Astrocyte (in vitro differentiated cells and primary cell): ENCODE results near the gene ACTN1. TPM values are rescaled to one million over a fixed set of nuclear protein-coding genes. Genes with fewer than 3 reads are reported as not detected.

Experiments used
- DNase-seq: peaks from one replicate; pipeline ENCODE4 v3.0.0-alpha.2; 2010; ENCODE audit warnings: low read depth
- FAIRE-seq: peaks from 2 replicates; lab custom pipeline; 2011; peaks lifted over from hg19 to GRCh38; lab: Jason Lieb, UNC
- H2AFZ ChIP-seq: 2 replicates; pipeline ENCODE4 v1.6.0; 2012; ENCODE audit warnings: low read depth, low read length, inconsistent platforms
- H3K27ac ChIP-seq: 2 replicates; pipeline ENCODE4 v1.5.1; 2011; ENCODE audit warnings: low read depth, low read length, inconsistent platforms
- H3K27me3 ChIP-seq: 2 replicates; pipeline ENCODE4 v1.6.0; 2011; ENCODE audit warnings: low read length, inconsistent platforms; ENCODE audit not compliant: insufficient read depth
- H3K36me3 ChIP-seq: 2 replicates; pipeline ENCODE4 v1.5.1; 2011; ENCODE audit warnings: low read length, inconsistent platforms; ENCODE audit not compliant: insufficient read depth
- H3K4me1 ChIP-seq: 2 replicates; pipeline ENCODE4 v1.5.1; 2011; ENCODE audit warnings: low read length, inconsistent platforms; ENCODE audit not compliant: insufficient read depth
- H3K4me2 ChIP-seq: 2 replicates; pipeline ENCODE4 v1.6.0; 2012; ENCODE audit warnings: low read length, inconsistent platforms
- H3K4me3 ChIP-seq: 2 replicates; pipeline ENCODE4 v1.5.1; 2011; ENCODE audit warnings: low read depth, mild to moderate bottlenecking, low read length, inconsistent platforms; ENCODE audit not compliant: insufficient read depth
- H3K79me2 ChIP-seq: 2 replicates; pipeline ENCODE4 v1.6.0; 2012; ENCODE audit warnings: mild to moderate bottlenecking, low read length, inconsistent platforms; ENCODE audit not compliant: insufficient read depth
- H3K9ac ChIP-seq: 2 replicates; pipeline ENCODE4 v1.6.0; 2012; ENCODE audit warnings: mild to moderate bottlenecking, low read length, inconsistent platforms
- H3K9me3 ChIP-seq: 2 replicates; pipeline ENCODE4 v1.5.1; 2012; ENCODE audit warnings: low read depth, mild to moderate bottlenecking, low read length, inconsistent platforms; ENCODE audit not compliant: insufficient read depth
- H4K20me1 ChIP-seq: 2 replicates; pipeline ENCODE4 v1.6.0; 2012; ENCODE audit warnings: low read length, inconsistent platforms; ENCODE audit not compliant: insufficient read depth
- H3K27ac Mint-ChIP-seq: one replicate; pipeline ENCODE4 v1.8.0; 2021; ENCODE audit warnings: mild to moderate bottlenecking, mixed read lengths; ENCODE audit not compliant: unreplicated experiment
- H3K27me3 Mint-ChIP-seq: one replicate; pipeline ENCODE4 v1.8.0; 2021; ENCODE audit warnings: low read depth, mixed read lengths; ENCODE audit not compliant: unreplicated experiment
- H3K36me3 Mint-ChIP-seq: one replicate; pipeline ENCODE4 v1.8.0; 2021; ENCODE audit warnings: low read depth, mixed read lengths; ENCODE audit not compliant: unreplicated experiment
- H3K4me1 Mint-ChIP-seq: one replicate; pipeline ENCODE4 v1.8.0; 2021; ENCODE audit warnings: low read depth, mixed read lengths; ENCODE audit not compliant: unreplicated experiment
- H3K4me3 Mint-ChIP-seq: one replicate; pipeline ENCODE4 v1.8.0; 2021; ENCODE audit warnings: mild to moderate bottlenecking, moderate library complexity, mixed read lengths; ENCODE audit not compliant: unreplicated experiment
- H3K9me3 Mint-ChIP-seq: one replicate; pipeline ENCODE4 v1.8.0; 2021; ENCODE audit warnings: mild to moderate bottlenecking, mixed read lengths; ENCODE audit not compliant: unreplicated experiment
- CTCF ChIP-seq: IDR thresholded peaks from 2 replicates; pipeline ENCODE4 v1.5.1; 2011; ENCODE audit warnings: low read depth, mild to moderate bottlenecking, inconsistent platforms, low read length, moderate library complexity; ENCODE audit not compliant: insufficient read depth
- EZH2 ChIP-seq: IDR thresholded peaks from 2 replicates; pipeline ENCODE4 v1.6.1; 2012; ENCODE audit warnings: mild to moderate bottlenecking, low read length, inconsistent platforms; ENCODE audit not compliant: insufficient read depth
- total RNA-seq: library from RNA; stranded (reverse); gene quantifications from 2 replicates; pipeline ENCODE4 v1.2.1, GENCODE V29; 2021

ACTN1 gene
- total RNA-seq, 1 donor from 2014 or later, result 1,163 TPM

- peak overlapping the region; percentile 64 for H3K27ac ChIP-seq
- no peak overlapping the region for H2AFZ ChIP-seq
- no peaks in the 10 kb centered on the region for H3K9me3 Mint-ChIP-seq
- no peaks in the 10 kb centered on the region for H3K9me3 ChIP-seq
- H3K4me1 ChIP-seq, result peaks cover 90% of the 10 kb centered on the region
- H3K9ac ChIP-seq, result peak overlapping the region; percentile 55
- peaks cover 95% of the 10 kb centered on the region for H4K20me1 ChIP-seq
- TF ChIP-seq EZH2 (no peak), CTCF (no peak)
- H3K27me3 ChIP-seq, result no peaks in the 10 kb centered on the region
- peaks cover 91% of the 10 kb centered on the region for H3K4me1 Mint-ChIP-seq
- H3K36me3 Mint-ChIP-seq, result peaks cover 29% of the 10 kb centered on the region
- peak overlapping the region; percentile 67 for H3K4me2 ChIP-seq
- H3K27me3 Mint-ChIP-seq, result no peaks in the 10 kb centered on the region
- H3K4me3 Mint-ChIP-seq, result peak overlapping the region; percentile 30
- no peak for FAIRE-seq
- H3K27ac Mint-ChIP-seq, result peak overlapping the region; percentile 26
- no peak overlapping the region for H3K4me3 ChIP-seq
- peaks cover 99% of the 10 kb centered on the region for H3K79me2 ChIP-seq
- DNase-seq, result no peak
- peaks cover 7% of the 10 kb centered on the region for H3K36me3 ChIP-seq
Measured at GRCh38 chr14:68948686-68949600, 30.2 kb downstream of the ACTN1 start.

GRCh38 chr14:68947802-68948201, 31.3 kb downstream of the ACTN1 start:
- Histone ChIP-seq H3K27me3 (no peaks in the 10 kb centered on the region), H2AFZ (no peak overlapping the region), H4K20me1 (peaks cover 97% of the 10 kb centered on the region), H3K79me2 (peaks cover 100% of the 10 kb centered on the region), H3K4me1 (peaks cover 94% of the 10 kb centered on the region), H3K27ac (peak overlapping the region; percentile 30), H3K4me3 (no peak overlapping the region), H3K9me3 (no peaks in the 10 kb centered on the region), H3K9ac (peak overlapping the region; percentile 29), H3K36me3 (peaks cover 10% of the 10 kb centered on the region), H3K4me2 (peak overlapping the region; percentile 67)
- H3K4me3 Mint-ChIP-seq, result peak overlapping the region; percentile 50
- peaks cover 34% of the 10 kb centered on the region for H3K36me3 Mint-ChIP-seq
- FAIRE-seq, result peak; percentile 20
- no peak for DNase-seq
- peaks cover 95% of the 10 kb centered on the region for H3K4me1 Mint-ChIP-seq
- H3K27ac Mint-ChIP-seq, result peak overlapping the region; percentile 87
- H3K9me3 Mint-ChIP-seq, result no peaks in the 10 kb centered on the region
- TF ChIP-seq CTCF, result no peak
- no peak for TF ChIP-seq EZH2
- no peaks in the 10 kb centered on the region for H3K27me3 Mint-ChIP-seq

- no peak overlapping the region for H2AFZ ChIP-seq
- H3K27ac Mint-ChIP-seq, result peak overlapping the region; percentile 87
- peaks cover 100% of the 10 kb centered on the region for H3K79me2 ChIP-seq
- peaks cover 10% of the 10 kb centered on the region for H3K36me3 ChIP-seq
- H3K9ac ChIP-seq, result peak overlapping the region; percentile 9
- no peaks in the 10 kb centered on the region for H3K27me3 ChIP-seq
- peaks cover 97% of the 10 kb centered on the region for H4K20me1 ChIP-seq
- no peak overlapping the region for H3K4me3 ChIP-seq
- no peaks in the 10 kb centered on the region for H3K9me3 Mint-ChIP-seq
- no peaks in the 10 kb centered on the region for H3K27me3 Mint-ChIP-seq
- H3K36me3 Mint-ChIP-seq, result peaks cover 41% of the 10 kb centered on the region
- H3K27ac ChIP-seq, result peak overlapping the region; percentile 10
- H3K4me2 ChIP-seq, result peak overlapping the region; percentile 4
- peak overlapping the region; percentile 45 for H3K4me3 Mint-ChIP-seq
- TF ChIP-seq CTCF (no peak), EZH2 (no peak)
- FAIRE-seq (no peak), DNase-seq (no peak)
- peaks cover 95% of the 10 kb centered on the region for H3K4me1 Mint-ChIP-seq
- H3K9me3 ChIP-seq, result no peaks in the 10 kb centered on the region
- peaks cover 94% of the 10 kb centered on the region for H3K4me1 ChIP-seq
Measured at GRCh38 chr14:68946489-68946822, 32.6 kb downstream of the ACTN1 start.
